GM20431 (cell line): Measurements from ENCODE around the gene SDCBP2.

Experiments
- in situ Hi-C: fragments of 300-500 bp; cut with MseI, MboI; formaldehyde crosslinking; loops from one replicate; pipeline ENCODE4 v1.15.0; 2020; ENCODE audit warnings: low sequenced_read_pairs; ENCODE audit not compliant: unreplicated experiment

SDCBP2 gene, protein sequence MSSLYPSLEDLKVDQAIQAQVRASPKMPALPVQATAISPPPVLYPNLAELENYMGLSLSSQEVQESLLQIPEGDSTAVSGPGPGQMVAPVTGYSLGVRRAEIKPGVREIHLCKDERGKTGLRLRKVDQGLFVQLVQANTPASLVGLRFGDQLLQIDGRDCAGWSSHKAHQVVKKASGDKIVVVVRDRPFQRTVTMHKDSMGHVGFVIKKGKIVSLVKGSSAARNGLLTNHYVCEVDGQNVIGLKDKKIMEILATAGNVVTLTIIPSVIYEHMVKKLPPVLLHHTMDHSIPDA

GRCh38 chr20:1328680-1329330 is at the start of gene SDCBP2:
Gene SDCBP2, minus strand, starts transcription at chr20:1329139. Its CDS starts 8,723 bp downstream, at chr20:1320416.
- in situ Hi-C loops, result no loop called here

GRCh38 chr20:1378735-1379125 is 49.8 kb upstream of the SDCBP2 start:
- in situ Hi-C loops, result no loop called here

DNA sequence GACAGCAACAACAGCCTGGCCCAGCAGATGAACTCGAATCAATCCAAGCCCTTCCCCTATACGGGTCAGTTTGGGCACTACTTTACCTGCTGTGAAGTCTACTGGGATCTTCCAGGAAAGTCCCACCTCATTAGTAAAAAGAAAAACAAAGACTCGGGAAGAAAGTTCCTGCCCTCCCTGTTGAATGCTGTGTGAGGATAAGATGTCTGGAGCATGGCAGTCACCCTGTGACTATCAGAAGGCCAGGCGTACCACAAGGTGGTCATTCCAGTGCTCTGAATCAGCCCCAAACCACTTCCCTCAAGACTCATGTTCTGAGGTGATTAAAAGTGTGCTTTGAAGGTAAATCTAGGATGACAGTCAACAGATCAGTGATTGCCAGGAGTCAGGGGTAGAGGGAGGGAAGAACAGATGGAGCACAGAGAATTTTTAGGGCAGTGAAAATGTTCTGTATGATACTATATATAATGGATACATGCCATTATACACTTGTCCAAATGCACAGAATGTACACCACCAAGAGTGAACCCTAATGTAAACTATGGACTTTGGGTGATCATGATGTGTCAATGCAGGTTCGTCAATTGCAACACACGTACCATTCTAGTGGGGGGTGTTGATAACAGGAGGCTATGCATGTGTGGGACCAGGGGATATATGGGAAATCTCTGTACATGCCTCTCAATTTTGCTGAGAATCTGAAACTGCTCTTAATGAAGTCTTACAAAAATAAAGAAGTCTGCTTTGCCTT is 49.2 kb upstream of the SDCBP2 start:
- in situ Hi-C loops, result no loop called here

- in situ Hi-C loops, result no loop called here
These were observed 48.5 kb upstream of the SDCBP2 start for GRCh38 chr20:1377341-1377871.

DNA sequence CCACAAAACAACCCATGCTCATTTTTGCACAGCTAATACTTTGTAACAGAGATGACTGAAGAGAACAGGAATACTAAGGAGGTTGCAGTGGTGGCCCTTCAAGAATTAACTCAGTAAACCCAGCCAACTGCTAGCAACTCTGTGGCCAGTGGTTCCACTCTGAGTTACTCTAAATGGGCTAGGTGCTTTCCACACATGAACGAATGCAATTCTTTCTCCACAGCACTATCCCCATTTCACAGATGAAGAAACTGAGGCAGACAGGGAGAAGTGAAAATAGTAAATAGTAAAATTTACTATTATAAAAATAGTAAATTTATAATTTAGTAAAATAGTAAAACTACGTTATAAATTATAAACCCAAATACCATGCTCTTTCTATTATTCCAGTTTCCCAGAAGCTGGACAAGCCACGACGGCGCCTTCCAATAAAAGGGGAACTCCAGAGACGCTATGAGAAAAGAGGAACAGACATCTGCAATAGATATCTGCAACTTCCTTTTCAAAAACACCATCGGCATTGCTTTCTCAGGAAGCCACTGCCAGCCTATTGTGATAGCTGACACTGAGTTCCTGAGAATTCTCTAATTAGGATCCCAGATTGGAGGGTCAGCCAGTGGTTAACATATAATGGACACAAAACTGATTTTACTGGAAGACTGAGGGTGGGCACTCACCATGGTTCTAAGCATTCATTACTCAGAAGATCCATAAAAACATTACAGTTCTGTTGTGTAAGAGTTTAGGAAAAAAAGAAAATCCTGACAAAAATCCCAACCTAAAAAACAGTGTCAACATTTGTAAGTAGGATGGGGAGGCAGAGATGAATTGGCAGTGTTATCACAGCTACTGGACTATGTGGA is 47.7 kb upstream of the SDCBP2 start:
- in situ Hi-C loops, result no loop called here

DNA sequence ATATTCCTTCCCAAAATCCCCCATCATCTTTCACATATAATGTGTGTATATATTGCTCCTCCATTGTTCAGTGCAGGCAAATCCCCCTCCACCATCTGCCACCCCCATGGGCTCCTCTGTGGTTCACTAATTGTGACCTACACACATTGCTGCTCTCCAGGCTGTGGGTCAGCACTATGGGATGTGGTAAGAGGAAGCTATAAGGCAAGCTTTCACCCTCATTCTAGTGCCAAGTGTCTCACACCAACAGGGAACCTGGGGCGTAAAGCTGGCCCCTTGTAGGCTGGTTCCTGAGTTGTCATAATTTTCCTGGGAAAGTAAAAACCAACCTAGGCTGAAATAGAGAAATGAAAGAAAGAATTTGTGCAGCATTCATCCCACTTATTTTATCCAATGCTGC is 47.1 kb upstream of the SDCBP2 start:
- in situ Hi-C loops, result no loop called here

- in situ Hi-C loops, result no loop called here
These were observed 46.6 kb upstream of the SDCBP2 start for GRCh38 chr20:1375515-1375914.

- in situ Hi-C loops, result no loop called here
These were observed 45.3 kb upstream of the SDCBP2 start for GRCh38 chr20:1374246-1374645.

DNA sequence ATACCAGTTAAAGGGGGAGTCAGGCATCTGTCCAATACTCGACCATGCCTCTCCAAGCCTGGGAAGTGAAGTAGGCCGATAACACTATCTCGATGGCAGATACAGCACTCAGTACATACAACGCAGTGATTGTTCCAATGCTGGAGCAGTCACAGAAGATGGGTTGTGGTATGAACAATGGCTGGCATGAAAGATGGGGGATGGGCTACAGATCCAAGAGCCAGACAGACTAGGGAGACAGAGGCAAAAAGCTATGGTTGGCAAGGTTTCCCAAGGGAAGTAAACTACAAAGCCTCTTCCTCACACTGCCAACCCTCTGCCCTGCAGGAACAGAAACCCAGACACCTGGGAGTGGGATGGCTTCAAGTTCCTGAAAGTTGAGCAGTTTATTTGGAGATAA is 44.7 kb upstream of the SDCBP2 start:
- in situ Hi-C loops, result no loop called here

- in situ Hi-C loops, result no loop called here
These were observed 44.1 kb upstream of the SDCBP2 start for GRCh38 chr20:1373036-1373435.

- in situ Hi-C loops, result no loop called here
These were observed 43.0 kb upstream of the SDCBP2 start for GRCh38 chr20:1371830-1372539.

DNA sequence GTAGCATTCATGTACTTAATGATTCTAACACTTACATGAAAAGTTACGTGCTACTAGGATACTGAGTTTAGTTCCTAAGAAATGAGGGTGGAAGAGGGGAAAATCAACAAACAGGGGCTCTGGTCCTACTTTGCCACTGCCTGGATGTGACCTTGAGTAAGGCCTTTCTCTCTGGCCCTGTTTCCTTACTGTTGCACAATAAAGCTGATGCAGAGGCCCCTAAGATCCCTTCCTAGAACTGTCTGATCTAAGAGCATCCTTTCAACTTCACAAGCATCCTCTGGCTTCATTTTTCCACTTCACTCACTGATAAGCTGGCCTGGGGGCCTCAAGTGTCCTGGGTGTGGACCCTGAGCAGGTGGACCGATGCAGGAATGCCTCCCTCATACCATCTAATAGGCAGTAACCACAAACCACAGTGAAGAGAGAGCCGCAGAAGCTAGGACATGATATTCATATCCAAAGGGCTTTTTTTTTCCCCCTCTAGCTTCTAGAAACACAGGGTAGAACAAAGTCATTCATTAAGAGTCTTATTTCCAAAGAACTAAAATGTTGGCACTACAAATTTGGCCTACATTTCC is 42.4 kb upstream of the SDCBP2 start:
- in situ Hi-C loops, result no loop called here

DNA sequence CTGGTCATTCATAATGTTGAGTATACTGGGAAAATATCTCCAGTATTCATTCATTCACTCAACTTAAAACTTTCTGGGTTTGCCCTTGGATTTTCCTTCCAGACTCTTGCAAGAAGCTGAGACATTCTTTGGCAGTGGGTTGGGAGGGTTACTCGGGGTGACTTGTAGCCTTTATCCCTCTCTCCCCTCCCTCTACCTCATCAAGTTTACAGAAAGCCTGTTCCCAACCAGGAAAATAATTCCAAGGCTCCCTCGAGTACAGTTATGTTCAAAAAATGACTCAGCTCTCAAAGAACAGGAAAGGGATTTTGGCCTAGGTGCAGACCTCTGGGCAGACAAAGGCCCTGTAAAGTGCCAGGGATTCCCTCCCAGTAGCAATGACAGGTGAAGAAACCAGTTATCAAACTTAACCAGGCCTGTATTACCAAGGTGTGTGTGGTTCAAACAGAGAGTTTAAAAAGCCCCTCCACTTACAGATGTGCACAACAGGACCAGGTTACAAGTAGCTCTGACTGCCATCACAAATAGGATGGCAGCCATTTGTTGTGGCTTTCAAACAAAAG is 41.7 kb upstream of the SDCBP2 start:
- in situ Hi-C loops, result no loop called here

- in situ Hi-C loops, result no loop called here
These were observed 41.0 kb upstream of the SDCBP2 start for GRCh38 chr20:1369970-1370369.

- in situ Hi-C loops, result no loop called here
These were observed 39.7 kb upstream of the SDCBP2 start for GRCh38 chr20:1368448-1369199.

DNA sequence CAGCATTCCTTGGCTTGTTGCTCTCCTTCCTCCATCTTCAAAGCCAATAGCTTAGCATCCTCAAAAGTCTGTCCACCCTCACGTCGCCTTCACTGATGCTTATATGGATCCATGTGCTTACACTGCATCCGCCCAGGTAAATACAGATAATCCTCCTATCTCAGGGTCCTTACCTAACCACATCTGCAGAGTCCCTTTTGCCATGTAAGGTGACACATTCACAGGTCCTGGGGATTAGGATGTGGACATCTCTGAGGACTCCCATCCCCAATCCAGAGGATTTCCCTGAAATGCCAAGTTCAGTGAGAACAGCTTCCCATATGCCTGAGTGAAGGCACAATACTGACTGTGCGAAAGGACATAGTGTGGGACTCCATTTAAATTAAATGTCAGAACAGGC is 38.5 kb upstream of the SDCBP2 start:
- in situ Hi-C loops, result no loop called here

DNA sequence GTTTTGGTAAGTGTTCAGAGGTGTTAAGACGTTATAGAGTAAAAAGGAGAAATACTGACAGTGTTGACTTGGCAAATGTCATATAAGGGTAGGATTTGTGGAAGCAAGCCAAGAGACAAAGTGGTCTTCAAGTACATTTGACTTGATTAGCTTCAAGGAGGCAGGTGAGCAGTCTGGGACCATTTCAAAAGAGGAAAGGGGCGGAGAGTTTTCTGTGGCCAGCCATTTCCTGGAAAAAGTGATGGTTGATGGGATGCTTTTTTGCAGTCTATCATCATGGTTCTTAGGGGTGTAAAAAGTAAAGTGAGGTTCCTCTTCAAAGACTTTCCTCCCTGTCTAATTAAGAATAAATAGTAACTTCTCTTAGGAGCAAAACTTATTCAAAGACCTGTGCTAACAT is 35.2 kb upstream of the SDCBP2 start:
- in situ Hi-C loops, result no loop called here

- in situ Hi-C loops, result no loop called here
These were observed 34.6 kb upstream of the SDCBP2 start for GRCh38 chr20:1363522-1363921.
